Choroid plexus epithelial cell (primary cell): ENCODE measurements around the gene HCRTR2.

Experiments used
- DNase-seq: peaks from one replicate; pipeline ENCODE4 v3.0.0-alpha.2; 2010; ENCODE audit warnings: low read depth
- H3K4me3 ChIP-seq: 2 replicates; pipeline ENCODE4 v1.5.1; 2011; ENCODE audit warnings: low read depth, mild to moderate bottlenecking, control low read depth, low read length, moderate library complexity
- TF ChIP-seq, protein P1 (sequence below): conservative IDR thresholded peaks from 2 replicates; pipeline ENCODE4 v1.5.1; 2011; ENCODE audit warnings: low read depth, mild to moderate bottlenecking, control low read depth, inconsistent platforms, low read length, moderate library complexity

The HCRTR2 gene

DNA sequence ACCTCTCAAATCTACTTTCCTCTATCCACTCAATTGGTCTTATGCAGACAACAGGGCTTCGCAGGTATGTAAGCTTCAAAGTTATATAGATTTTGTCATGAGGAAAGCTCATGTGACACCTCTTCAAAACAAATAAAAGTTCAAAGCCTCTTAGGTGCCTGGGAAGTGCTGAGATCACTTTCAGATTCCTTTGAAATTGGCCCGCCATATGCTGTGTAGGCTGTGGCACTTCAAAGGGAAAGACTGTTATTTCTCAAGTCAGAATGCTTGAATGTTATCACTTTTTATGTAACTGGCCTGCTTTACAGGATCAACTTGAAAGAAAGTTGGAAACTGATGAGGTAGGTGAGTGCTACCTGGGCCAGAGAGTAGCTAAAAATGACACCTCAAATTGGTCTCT is 85.9 kb downstream of the HCRTR2 start:
- TF ChIP-seq, protein P1, sequence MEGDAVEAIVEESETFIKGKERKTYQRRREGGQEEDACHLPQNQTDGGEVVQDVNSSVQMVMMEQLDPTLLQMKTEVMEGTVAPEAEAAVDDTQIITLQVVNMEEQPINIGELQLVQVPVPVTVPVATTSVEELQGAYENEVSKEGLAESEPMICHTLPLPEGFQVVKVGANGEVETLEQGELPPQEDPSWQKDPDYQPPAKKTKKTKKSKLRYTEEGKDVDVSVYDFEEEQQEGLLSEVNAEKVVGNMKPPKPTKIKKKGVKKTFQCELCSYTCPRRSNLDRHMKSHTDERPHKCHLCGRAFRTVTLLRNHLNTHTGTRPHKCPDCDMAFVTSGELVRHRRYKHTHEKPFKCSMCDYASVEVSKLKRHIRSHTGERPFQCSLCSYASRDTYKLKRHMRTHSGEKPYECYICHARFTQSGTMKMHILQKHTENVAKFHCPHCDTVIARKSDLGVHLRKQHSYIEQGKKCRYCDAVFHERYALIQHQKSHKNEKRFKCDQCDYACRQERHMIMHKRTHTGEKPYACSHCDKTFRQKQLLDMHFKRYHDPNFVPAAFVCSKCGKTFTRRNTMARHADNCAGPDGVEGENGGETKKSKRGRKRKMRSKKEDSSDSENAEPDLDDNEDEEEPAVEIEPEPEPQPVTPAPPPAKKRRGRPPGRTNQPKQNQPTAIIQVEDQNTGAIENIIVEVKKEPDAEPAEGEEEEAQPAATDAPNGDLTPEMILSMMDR: no peak
- DNase-seq: no peak
- no peak overlapping the region for H3K4me3 ChIP-seq

DNA sequence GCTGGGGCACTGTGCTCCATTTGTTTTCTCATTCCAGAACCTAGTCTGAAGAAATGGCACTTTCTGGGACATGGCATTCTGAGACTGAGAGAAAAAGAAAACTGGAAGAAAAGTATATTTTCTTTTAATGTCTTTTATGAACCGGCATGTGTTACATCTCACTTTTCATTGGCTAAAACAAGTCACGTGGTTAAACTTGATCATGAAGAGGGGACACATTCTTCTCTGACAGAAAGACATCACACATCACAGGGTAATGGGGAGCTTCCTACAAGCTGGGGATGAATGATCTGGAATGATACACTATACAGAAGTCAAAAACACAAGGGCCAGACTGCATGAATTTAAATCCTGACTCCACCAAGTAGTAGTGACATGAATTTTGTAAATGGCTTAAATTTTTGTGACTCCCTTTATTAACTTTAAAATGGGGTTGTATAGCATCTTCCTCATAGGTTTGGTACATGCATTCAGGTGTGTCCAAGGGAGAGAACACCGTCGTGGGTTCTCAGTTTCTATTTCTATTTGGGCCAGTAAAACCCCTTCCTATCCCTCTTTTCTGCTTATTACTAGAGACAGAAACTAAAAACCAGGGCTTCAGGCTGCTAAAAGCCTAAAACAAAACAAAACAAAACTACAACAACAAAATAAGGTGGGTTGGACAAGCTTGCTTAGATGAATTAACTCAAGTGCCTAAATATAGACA is 91.2 kb downstream of the HCRTR2 start:
- H3K4me3 ChIP-seq: no peak overlapping the region
- TF ChIP-seq, protein P1: no peak
- no peak for DNase-seq

DNA sequence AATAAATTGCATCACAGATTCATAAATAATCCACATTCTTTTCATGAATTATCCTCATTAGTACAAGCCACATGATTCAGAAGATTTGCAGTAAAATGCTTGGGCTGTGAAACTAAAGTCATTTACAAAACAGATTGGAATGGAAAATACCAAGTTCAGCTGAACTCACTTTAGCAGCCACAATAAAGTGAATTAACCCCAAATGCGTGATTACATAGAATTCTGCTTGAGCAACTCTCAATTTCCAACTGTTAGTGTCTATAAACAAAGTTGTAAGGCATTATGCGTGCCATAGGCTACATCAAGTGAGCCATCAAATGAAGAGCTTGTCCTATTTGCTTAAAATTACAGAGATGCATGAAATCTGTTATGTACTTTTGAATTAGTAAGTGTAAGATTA is 92.6 kb downstream of the HCRTR2 start:
- no peak overlapping the region for H3K4me3 ChIP-seq
- TF ChIP-seq, protein P1: no peak
- DNase-seq: no peak

DNA sequence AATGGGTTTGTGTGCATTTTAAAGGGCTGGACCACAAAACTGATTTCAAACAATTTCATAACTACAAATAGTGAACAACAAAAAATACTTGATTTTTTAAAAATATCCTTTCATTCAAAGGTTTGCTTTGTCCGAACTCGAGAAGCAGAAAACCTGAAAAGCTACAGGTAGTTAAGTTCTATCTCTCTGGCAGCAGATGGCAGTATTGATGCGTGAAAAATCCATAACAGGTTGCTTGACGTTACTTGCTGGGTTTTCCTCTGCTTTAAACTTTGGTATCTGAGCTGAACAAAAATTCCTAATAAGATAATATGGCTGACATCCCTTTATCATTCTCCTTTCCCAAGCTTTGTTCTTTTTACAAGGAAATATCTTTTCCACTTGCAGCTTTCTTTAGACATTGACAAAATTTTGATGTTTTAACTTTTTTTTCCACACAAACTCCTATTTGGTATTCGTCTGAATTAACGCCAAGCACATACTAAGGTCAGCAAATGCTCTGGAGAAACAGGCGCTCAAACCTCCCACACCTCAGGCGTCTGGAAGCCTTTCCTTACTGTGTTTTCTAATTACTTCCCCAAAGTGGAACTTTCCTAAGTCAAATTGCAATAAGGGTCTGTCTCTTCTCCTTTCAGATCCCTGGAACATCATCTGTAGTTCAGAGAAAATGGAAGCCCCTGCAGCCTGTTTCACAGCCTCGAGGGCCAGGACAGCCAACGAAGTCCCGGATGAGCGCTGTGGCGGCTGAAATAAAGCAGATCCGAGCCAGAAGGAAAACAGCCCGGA is 102.6 kb downstream of the HCRTR2 start:
- DNase-seq: peak; percentile 90
- TF ChIP-seq, protein P1: peak; percentile 73

DNA sequence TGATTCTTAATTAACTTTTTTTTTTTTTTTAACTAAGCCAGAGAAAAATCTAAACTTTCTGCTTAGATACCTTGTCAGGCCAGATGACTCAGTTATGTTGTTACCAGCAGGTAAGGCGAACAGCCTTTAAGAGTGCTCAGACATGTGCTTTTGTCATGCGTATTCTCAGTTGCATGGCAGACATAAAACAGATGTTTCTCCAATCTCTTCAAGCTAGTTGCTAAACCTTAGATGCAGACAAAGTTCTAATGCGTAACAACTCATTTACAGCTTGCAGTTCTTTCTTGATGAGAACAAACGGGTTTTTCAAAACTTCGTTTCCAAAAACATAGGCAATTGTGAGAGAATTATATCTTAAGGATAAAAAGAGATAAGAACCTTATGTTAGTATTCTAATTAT is 103.3 kb downstream of the HCRTR2 start:
- TF ChIP-seq, protein P1: no peak
- no peak for DNase-seq
- H3K4me3 ChIP-seq: no peak overlapping the region

More for the DNA sequence above, 102.6 kb downstream of the HCRTR2 start:
- no peak overlapping the region for H3K4me3 ChIP-seq

DNA sequence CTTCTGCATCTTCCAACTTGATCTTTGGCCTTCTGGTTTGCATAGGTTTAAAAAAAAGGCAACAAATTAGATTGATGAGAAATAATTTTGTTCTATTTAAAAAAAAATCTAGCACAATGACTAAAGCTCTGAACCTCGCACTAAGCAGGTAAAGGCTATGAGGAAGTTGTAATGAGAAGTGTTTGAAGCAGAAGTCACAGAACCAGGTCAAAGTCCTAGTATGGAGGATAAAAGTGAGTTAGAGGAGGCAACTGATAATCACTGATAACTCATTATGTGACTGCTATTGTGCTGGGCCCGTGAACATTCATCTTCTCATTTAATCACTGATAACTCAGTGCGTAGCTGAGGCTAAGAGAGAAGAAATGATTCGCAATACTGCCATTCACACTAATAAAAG is 106.9 kb downstream of the HCRTR2 start:
- TF ChIP-seq, protein P1: no peak
- no peak overlapping the region for H3K4me3 ChIP-seq
- DNase-seq: no peak

DNA sequence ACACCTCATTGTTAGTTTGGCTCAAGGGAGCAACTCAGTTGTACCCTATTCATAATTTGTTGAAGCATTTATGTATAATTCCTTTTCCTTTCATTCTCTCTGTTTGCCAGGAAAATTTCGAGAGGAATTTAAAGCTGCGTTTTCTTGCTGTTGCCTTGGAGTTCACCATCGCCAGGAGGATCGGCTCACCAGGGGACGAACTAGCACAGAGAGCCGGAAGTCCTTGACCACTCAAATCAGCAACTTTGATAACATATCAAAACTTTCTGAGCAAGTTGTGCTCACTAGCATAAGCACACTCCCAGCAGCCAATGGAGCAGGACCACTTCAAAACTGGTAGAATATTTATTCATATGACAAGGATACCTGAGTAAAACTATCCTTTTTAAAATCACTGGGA is 107.8 kb downstream of the HCRTR2 start:
- H3K4me3 ChIP-seq: no peak overlapping the region
- peak; percentile 13 for DNase-seq
- TF ChIP-seq, protein P1: no peak
